C4-2B (cell line): ENCODE data around the gene PTCHD1.

Experiments
- CTCF ChIP-seq: fragments of 450-650 bp; conservative IDR thresholded peaks from 2 replicates; pipeline ENCODE4 v1.5.1; 2017; ENCODE audit warnings: mild to moderate bottlenecking
- ZFX ChIP-seq: fragments of 450-650 bp; IDR thresholded peaks from 2 replicates; pipeline ENCODE4 v1.6.1; 2017

- no peak for TF ChIP-seq CTCF
- TF ChIP-seq ZFX: no peak
These were observed 42.2 kb upstream of the PTCHD1 start for GRCh38 chrX:23292354-23292987.
